Ishikawa (cell line): ENCODE results near the gene LHFPL2.

Experiments
- CEBPB ChIP-seq: IDR thresholded peaks from 2 replicates; pipeline ENCODE4 v1.6.1; 2012
- CREB1 ChIP-seq: IDR thresholded peaks from 2 replicates; pipeline ENCODE4 v1.6.1; 2012; ENCODE audit warnings: low read depth
- EP300 ChIP-seq: IDR thresholded peaks from 2 replicates; pipeline ENCODE4 v1.6.1; 2012; ENCODE audit warnings: borderline replicate concordance
- FOXM1 ChIP-seq: IDR thresholded peaks from 2 replicates; pipeline ENCODE4 v1.6.1; 2012; ENCODE audit warnings: low read depth, borderline replicate concordance
- NFIC ChIP-seq: IDR thresholded peaks from 2 replicates; pipeline ENCODE4 v1.6.1; 2012
- RAD21 ChIP-seq: IDR thresholded peaks from 2 replicates; pipeline ENCODE4 v1.6.1; 2012; ENCODE audit warnings: low read depth
- TAF1 ChIP-seq: IDR thresholded peaks from 2 replicates; pipeline ENCODE4 v1.6.1; 2012; ENCODE audit warnings: low read depth, mild to moderate bottlenecking
- TCF12 ChIP-seq: IDR thresholded peaks from 2 replicates; pipeline ENCODE4 v1.6.1; 2012; ENCODE audit warnings: low read depth
- YY1 ChIP-seq: IDR thresholded peaks from 2 replicates; pipeline ENCODE4 v1.6.1; 2012; ENCODE audit warnings: low read depth
- ZBTB7A ChIP-seq: IDR thresholded peaks from 2 replicates; pipeline ENCODE4 v1.6.1; 2012; ENCODE audit warnings: low read depth
- TF ChIP-seq, protein P1 (sequence below): IDR thresholded peaks from 2 replicates; pipeline ENCODE4 v1.6.1; 2012

DNA sequence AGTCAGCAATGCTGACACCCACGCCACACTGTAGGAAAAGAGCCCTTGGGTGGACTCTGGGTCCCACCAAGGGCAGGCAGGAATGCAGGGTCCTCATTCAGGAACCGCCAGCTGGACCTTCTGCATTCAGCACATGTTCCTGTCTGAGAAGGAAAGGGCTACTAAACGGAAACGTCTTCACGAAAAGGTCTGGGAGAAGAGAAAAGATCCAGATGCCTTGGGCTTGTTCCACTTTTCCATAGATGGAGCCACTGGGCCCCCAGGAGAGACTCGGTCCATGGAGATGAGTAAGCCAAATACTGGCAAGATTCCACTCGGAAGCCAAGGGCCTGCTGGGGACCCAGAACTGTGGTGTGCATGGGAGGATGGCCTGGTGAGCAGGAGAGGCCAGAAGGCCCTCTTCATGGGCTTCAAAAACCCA lies 38.4 kb downstream of the LHFPL2 start:
- TF ChIP-seq ZBTB7A (no peak), EP300 (no peak), TAF1 (no peak), YY1 (no peak), FOXM1 (no peak), NFIC (no peak), CEBPB (no peak), RAD21 (no peak), CREB1 (no peak), TCF12 (no peak)
- TF ChIP-seq, protein P1, sequence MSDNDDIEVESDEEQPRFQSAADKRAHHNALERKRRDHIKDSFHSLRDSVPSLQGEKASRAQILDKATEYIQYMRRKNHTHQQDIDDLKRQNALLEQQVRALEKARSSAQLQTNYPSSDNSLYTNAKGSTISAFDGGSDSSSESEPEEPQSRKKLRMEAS = no peak
